GM12873 (cell line): ENCODE data around the gene MED1.

Experiments
- CTCF ChIP-seq: IDR thresholded peaks from 2 replicates; pipeline ENCODE4 v1.5.1; 2012; ENCODE audit warnings: low read depth, mild to moderate bottlenecking, moderate library complexity, low read length, control low read depth; ENCODE audit not compliant: insufficient read depth; ENCODE audit errors: missing control alignments

MED1 gene

DNA sequence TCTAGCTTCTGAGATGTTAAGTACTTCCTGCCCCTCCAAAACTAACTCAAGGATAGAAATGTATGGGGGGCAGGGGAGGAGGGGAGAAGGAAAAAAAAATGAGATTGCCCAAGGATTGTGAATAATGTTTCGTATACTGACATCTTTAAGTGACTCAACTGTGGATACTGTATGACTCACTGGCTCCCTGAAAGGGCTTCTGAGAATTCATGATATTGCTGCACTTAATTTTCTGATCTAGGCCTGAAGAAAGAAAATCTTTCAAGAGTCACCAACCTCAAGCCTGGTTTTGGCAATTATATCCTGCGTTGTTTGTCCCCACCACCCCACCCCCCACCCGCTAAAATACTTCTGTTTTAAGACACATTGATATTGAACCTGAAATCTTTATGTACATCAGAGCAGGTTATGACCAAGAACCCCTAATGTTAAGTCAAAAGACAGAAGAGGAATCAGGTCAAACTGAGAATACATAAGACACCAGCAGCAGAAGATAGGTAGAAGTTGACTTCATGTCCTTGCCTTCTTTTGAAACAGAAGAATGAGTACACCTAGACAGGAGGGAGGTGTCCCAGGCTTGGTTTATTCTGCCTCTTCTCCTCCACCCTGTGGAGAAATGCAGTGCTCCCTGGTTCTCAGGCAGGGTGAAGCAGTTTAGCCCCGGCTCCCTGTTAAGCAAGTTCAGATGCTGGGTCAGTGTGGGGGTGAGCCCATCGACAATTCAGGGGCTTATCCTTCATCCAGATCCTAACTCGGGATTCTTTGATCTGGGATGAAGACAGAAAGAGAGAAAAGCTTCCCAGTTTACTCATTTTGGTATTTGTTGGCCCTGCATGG is 46.3 kb downstream of the MED1 start:
- no peak for TF ChIP-seq CTCF

DNA sequence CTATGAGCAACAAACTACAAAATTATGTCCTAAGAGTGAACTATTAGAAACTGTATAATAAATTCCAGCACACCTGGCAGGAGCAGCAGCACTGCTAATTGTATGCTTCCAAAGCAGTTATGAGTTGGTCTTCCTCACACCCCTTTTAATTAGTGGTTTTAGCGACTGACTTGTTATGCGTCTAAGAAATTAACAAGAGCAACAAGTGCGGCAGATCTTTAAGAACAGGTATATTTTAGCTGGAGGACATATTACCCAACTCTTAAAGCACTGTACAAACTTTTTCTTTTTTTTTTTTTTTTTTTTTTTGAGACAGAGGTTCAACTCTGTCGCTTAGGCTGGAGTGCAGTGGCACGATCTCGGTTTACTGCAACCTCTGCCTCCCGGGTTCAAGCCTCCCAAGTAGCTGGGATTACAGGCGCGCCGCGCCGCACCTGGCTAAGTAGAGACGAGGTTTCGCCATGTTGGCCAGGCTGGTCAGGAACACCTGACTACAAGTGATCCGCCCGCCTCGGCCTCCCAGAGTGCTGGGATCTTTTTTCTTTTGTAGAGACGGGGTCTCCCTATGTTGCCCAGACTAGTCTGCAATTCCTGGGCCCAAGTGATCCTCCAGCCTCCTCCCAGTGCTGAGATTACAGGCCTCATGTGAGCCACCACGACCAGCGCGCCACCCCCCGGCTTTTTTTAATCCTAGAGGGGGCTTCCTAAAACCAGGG is 48.0 kb downstream of the MED1 start:
- TF ChIP-seq CTCF: no peak

DNA sequence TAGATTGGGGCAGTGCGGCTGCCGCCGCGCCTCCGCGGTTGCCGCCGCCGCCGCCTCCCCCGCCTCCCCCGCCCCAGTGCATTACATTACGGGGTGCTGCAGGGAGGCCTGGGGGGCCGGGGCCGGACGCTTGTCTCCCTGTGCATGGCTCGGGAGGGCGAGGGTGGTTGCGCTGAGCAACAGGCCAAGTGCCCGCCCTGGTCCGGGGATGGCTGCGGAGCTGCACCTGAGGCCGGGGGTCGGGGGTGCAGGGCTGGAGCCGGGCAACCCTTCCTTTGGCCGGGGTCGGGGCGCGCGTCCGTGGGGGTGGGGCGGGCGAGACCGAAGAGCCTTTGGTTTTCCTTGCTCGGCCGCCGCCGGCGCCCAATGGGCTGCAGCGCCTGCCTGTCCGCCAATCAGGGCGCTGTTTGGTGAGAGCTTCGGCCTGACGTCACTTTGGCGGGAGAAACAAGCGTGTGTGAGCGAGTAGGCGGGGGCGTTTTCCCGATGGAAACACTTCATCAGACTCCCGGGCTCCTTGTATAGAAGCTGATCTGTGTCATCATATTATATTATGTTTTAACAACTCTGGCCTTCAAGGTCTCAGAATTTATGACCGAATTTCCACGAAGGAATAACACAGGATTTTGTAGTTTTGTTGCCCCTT is 48.7 kb downstream of the MED1 start:
- TF ChIP-seq CTCF: no peak

DNA sequence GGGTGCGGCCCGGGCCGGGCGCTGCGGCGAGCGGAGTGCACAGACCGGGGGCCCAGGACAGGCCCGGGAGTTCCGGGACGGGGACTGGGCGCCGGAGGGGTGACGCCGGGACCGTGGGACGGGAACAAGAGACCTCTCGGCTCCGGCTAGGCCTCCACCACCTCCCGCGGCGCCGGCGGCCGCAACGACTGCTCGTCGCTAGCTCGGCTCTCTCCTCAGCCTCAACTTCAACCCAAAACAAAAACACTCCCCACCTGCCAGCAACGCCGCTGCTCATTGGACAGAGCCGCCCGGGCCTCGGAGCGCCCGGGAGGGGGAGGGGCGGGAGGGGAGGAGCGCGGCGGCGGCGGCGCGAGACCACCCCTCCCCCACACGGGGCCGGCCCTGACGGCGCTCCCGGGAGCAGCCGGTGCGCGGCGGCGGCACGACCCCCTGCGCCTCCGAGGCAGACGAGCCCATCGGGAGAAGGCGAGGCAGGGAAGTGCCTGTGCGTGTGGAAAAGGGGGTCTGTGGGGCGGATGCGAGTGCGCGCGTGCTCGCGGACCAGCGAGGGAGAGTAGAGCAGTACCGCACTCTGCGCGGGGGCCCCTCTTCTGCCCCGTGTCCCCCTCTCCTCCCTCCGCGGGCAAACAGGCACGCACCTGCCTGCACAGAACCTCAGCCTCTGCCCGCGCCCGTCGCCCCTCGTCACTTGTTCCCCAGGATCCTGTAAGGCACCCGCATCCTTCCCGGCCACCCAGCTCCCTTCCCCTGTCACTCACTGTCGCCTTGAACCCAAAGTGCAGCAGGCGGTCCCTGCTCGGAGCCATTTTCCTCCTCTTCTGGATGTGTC is 49.4 kb downstream of the MED1 start, which contains the start of gene FBXL20:
FBXL20 (minus strand) TSS at position 215 of the 832 bp plus-strand sequence. CDS start 224 bp downstream, outside the sequence.
- TF ChIP-seq CTCF: no peak

DNA sequence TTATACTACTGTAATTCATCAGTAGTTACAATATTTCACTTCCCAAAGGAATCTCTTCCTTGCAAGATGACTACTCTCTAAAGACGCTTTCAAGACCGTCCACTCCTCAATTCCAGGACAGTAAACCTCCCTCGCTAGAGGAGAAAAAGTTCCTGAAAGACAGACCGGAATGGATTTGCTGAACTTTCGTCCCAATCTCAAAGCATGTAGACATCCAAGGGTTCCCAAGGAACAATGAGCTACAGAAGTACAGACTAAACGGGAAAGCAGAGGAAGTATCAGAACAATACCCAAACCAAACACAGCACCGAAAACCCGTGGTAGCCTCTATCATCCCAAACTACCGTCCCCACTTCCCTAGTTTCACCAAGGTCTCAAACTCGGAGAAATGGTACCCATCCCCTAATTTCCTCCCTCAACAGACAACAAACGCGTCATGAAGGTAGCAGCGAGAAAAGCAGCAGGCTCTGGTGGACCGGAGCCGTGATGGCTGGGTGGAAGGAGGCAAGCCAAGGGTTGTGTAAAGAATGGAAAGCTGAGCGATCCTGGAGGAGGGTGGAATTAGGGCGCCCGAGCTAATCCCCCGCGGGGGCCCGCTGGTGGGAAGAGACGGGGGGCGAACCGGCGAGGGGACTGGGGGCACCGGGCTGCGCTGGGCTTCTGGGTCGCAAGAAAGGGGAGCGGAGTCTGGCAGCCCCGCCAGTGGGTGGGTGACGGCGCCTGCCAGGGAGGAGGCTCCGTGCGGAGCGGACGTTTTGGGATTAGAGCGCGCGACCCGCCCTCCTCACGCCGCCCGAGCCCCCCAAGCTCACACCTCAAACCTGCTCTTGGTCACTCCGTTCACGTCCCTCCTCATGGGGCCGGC is 50.3 kb downstream of the MED1 start:
- no peak for TF ChIP-seq CTCF

- no peak for TF ChIP-seq CTCF
Measured at GRCh38 chr17:39399791-39400190, 51.3 kb downstream of the MED1 start.
